Ecto neural progenitor cell (in vitro differentiated cells): ENCODE measurements around the gene YTHDF1.
"Not testable (repeated sequence)": the region's sequence is repeated elsewhere in the genome, so short reads cannot be mapped to it uniquely, and the experiment has no call there.

Experiments
- DNase-seq: peaks from one replicate; pipeline ENCODE4 v3.0.0-alpha.2; 2018; ENCODE audit warnings: low spot score

YTHDF1 gene

GRCh38 chr20:63227260-63227659 is 11.3 kb upstream of the YTHDF1 start:
- no peak for DNase-seq

GRCh38 chr20:63226042-63226943 is 10.4 kb upstream of the YTHDF1 start:
- no peak for DNase-seq

GRCh38 chr20:63225082-63225454 is 9.1 kb upstream of the YTHDF1 start:
- DNase-seq, result no peak

DNA sequence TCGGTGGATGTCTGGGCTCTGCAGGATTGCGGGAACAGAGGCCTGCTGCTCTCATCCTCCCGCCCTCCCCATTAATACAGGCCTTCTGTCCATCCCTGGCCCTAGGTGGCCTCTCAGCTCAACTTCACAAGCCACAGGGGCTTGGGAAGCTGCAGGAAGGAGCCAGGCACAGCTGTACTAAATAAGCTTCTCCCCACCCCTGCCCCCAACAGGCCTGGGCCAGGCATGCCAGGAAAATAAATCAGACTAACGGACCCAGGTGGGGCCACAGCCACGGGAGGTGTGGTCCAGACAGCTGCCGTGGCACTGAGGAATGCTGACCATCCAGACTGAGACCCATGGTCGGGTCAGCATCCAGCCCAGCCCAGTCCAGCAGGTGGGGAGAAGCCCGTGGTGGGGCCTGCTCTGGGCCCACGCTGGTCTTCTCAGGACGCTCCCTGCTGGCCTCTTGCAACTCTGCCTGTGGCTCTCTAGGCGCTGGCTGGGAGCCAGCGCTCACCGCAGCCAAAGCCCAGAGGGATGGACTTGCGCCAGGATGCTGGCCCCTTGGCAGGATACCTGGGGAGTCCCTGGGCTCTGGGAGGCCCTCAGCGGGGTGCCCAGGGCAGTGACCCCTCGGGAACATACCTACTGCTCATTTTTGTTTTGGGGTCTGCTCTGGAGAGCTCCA is 8.6 kb upstream of the YTHDF1 start:
- peak; percentile 63 for DNase-seq

DNA sequence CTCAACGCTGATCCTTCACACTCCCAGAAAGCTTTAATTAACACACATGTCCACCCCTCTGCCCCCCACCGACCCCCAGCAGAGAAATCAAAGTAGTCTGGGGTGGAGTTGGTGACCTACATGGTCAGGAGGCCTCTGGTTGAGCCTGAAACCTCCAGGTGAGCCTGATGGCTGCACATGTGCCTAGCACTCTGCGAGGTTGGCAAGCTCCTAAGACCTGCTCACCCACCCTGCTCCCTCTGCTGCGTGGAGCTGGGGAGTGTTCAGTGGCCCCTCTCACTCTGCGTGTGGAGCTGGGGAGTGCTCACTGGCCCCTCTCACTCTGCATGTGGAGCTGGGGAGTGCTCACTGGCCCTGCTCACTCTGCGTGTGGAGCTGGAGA is 7.9 kb upstream of the YTHDF1 start:
- DNase-seq, result no peak

- DNase-seq, result peak; percentile 73
These were observed 7.3 kb upstream of the YTHDF1 start for GRCh38 chr20:63223121-63223825.

- no peak for DNase-seq
These were observed 6.6 kb upstream of the YTHDF1 start for GRCh38 chr20:63222541-63222940.

GRCh38 chr20:63221400-63222053 is 5.6 kb upstream of the YTHDF1 start:
- not testable (repeated sequence) for DNase-seq

GRCh38 chr20:63220696-63221399 is 4.9 kb upstream of the YTHDF1 start:
- DNase-seq, result no peak

- no peak for DNase-seq
These were observed 4.1 kb upstream of the YTHDF1 start for GRCh38 chr20:63219866-63220521.

- DNase-seq, result no peak
These were observed 3.5 kb upstream of the YTHDF1 start for GRCh38 chr20:63219447-63219821.

- DNase-seq, result no peak
These were observed 2.9 kb upstream of the YTHDF1 start for GRCh38 chr20:63218701-63219446.

DNA sequence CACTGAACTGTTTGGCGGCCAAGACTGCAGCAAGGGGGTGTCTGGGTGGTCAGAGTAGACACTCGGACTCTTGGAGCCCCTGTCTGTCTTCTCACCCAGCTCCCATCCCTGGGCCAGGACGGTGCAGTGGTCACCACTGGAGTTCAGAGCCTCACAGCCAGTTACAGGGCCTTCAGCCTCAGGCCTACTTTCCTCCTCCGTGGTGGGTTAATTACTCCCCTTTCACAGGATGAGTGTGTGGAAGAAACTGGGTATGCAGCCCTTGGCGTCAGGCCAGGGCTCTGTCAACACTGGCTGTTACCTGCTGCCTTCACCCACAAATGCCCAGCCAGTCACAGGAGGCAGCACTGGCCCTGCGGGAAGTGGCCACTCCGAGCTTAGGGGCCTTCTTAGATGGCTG is 1.8 kb upstream of the YTHDF1 start:
- DNase-seq, result no peak

- no peak for DNase-seq
These were observed 1.0 kb upstream of the YTHDF1 start for GRCh38 chr20:63216849-63217471.

DNA sequence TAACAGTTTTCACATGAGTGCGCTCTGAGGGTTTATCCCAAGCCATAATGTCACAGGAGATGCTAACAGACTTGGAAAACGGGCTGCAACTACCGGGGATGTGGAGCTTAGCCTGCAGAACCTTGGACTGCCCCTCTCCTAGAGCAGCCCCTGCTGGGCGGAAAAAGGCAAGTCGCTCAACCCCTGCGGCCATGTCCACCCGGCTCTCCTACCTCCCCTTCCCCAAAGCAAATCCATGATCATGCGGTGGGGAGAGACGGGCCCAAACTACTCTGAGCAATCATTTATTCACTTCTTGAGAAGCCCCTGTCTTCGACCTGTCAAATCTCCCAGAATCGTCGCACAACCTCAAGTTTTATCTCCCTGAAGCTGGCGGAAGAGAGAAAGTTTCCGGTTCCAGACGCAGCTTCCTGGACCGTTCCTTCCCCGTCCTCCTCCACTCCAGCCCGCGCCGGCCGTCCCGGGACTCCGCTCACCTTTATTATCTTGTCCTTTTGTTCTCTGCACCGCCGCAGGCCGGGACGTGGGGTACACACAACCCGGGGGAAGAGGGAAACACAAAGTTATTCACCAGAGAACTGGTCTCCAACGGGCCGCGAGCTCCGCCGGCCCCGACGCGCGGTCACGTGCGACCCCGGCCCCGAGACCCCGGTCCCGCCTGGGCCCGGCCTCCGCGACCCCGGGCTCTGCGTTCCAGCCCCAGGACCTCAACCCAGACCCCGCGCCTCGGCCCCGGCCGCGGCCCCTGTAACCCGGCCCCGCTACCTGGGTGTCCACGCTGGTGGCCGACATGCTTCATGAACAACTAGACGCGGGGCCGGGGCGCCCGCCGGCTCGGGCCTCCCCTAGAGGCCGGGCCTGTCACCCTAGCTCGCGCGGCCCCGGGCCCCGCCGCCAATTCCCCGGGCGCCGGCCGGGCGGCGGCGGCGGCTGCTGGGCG is 560 bp downstream of the YTHDF1 start:
- no peak for DNase-seq

DNA sequence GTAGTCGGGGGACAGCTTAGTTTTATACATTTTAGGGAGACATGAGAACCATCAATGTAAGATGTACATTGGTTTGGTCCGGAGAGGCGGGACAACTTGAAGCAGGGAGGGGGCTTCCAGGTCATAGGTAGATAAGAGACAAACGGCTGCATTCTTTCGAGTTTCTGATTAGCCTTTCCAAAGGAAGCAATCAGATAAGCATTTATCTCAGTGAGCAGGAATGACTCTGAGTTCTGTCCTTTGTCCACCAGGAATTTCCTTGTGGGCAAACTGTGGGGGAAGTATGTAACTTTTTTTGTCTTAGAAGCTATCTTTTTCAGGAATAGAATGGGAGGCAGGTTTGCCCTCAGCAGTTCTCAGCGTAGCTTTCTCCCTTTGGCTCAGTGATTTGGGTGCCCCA is 1.4 kb downstream of the YTHDF1 start:
- DNase-seq, result no peak

DNA sequence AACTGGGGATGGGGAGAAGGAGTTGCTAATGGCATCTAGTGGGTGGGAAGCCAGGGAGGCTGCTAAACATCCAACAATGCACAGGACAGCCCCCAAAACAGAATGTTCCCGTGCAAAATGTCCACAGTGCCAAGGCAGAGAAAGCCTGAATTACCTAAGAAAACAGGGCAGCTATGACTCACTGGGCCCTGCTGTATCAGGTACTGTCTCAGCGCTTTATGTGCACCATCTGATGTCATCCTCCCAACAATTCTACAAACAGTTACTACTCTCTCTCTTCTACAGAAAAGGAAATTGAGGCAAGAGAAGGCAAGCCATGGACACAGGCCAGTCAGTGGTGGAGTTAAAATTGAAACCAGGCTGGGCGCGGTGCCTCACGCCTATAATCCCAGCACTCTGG is 3.1 kb downstream of the YTHDF1 start:
- no peak for DNase-seq

GRCh38 chr20:63212393-63212730 is 3.6 kb downstream of the YTHDF1 start:
- no peak for DNase-seq

GRCh38 chr20:63210011-63210605 is 5.8 kb downstream of the YTHDF1 start:
- no peak for DNase-seq
